Activated CD8-positive, alpha-beta memory T cell treated with anti-CD3 and anti-CD28 coated beads for 36 hours (primary cell): ENCODE results near the gene AFF3. TPM values are rescaled to one million over a fixed set of nuclear protein-coding genes. Genes with fewer than 3 reads are reported as not detected.
"Not testable (repeated sequence)": the region's sequence is repeated elsewhere in the genome, so short reads cannot be mapped to it uniquely, and the experiment has no call there.

Experiments
- CTCF ChIA-PET: fragments of 350-600 bp; sonication (Branson Sonifier 250); formaldehyde crosslinking; loops from one replicate; lab custom pipeline; 2021; ENCODE audit warnings: antibody characterized with exemption; lab: Charles Lee
- POLR2A ChIA-PET: fragments of 350-600 bp; sonication (Branson Sonifier 250); formaldehyde crosslinking; loops from one replicate; lab custom pipeline; 2021; ENCODE audit warnings: antibody characterized with exemption; lab: Charles Lee
- total RNA-seq, 2 experiments: library from RNA; stranded (reverse); gene quantifications; one replicate each; pipeline ENCODE4 v1.2.3, GENCODE V29; 2021

Gene AFF3
- total RNA-seq, 2 experiments from 2014 or later: 0.71 to 1.1 TPM

DNA sequence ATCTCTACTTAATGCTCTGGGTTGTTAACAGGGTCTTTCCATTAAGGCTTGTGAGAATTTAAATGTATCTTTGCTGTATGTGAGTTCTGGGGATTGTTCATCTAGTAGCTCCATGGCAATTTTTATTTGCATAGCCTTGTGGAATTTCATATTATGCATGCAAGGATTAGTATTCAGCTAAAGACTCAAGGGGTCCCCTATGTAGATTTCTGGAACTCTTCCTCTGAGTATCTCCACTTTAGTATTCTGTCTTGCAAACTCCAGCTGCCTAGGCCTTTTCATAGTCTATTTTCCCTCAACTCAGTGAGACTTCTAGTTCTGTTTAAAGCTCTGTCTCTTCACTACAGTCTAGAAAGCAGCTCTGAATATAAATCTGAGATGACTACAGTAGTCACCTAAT lies 348.0 kb downstream of the AFF3 start:
- POLR2A ChIA-PET: no interaction called here
- CTCF ChIA-PET: no interaction called here

DNA sequence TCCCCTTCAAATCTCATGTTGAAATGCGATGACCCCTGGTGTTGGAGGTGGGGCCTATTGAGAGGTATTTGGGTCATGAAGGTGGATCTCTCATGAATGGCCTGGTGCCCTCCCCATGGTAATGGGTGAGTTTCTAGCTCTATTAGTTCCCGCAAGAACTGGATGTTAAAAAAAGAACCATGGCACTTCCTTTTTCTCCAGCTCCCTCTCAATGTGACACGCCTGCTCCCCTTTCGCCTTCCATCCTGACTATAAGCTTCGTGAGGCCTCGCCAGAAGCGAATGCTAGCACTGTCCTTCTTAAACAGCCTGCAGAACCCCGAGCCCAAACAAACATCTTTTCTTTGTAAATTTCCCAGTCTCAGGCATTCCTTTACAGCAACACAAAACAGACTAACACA lies 349.4 kb downstream of the AFF3 start:
- ChIA-PET CTCF (no interaction called here), POLR2A (no interaction called here)

DNA sequence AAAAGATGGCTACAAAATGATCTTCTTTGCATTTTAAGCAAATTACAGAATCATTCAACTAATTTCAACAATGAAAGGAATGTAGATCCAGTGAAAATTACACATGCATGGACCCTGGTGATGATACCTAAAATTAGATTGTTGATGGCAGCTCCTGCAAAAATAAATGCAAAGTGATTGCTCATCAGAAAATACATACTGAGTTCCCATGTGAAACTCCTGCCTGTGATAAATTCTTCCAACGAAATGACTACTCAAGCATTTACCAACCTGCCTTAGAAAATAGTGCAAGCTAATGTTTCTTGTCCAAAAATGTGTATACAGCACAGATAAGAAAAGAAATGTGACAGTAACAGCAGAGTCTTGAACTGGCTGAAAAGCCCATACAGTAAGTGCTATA lies 352.5 kb downstream of the AFF3 start:
- ChIA-PET CTCF (no interaction called here), POLR2A (no interaction called here)

DNA sequence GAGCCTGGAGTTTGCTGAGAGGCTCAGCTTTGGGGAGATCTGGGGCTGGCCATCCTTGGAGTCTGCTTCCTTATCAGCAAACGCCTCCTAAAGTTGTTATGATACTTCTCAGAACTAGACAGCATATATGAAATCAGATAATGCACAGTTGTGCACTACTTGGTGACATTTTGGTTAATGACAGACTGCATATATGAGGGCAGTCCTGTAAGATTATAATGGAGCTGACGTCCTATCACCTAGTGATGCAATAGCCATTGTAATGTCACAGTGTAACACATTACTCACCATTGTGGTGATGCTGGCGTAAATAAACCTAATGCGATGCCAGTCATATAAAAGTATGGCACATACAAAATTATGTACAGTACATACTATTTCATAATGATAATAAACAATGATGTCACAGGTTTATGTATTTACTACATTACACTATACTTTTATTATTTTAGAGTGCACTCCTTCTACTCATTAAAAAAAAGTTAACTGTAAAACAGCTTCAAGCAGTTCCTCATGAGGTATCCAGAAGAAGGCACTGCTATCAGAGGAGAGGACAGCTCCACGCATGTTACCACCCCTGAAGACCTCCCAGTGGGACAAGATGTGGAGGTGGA lies 354.5 kb downstream of the AFF3 start:
- CTCF ChIA-PET: no interaction called here
- POLR2A ChIA-PET: no interaction called here

DNA sequence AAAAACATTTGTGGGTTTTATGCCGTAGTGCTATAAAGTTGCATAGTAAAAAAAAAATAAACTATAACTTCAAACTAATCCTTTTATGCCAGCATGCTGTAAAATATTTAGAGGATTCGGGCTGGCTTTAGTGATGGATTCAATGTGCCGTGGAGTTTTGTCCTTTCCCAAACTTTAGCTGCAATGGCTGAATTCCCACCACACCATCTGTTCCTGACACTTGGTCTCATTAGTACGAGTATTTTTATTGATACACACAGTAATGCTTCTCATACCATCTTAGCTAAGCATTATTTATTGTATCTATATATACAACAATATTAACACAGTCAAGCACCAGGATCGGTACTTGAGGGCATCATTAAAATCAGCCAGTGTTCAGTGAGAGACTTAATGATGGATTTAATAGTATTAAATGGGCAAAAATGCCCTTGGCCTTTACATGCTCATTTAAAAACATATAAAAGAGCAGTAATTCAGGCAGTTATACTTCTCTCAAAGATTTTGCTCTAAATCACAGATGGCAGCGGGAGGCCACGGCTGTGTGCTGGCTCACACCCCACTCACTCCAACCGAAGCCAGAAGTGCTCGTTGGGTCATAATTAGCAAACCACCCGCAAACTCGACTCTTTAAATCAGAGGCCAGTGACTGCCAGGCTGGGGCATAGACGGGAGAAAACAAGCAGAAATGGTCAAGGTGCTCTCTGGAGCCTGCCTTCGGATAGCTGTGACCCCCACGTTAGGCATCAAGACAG lies 355.6 kb downstream of the AFF3 start:
- CTCF ChIA-PET: no interaction called here
- POLR2A ChIA-PET: no interaction called here

DNA sequence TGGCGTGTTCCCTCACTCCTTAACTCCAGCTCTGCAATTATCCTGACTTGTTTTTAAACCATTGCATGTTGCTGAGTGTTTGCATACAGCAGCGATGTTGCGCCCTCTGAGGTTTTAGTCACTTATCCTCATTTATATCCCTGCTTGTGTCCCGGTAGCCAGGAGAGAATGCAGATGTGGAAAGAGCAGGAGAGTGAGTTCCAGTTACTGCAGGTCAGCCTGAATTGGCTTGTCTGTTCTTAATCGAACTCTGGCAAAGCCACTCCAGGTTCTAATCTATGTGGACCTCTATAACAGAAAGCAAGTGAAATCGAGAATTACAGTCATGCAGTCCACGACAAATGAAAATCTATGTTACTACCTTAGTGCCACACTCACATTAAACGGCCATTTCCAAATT lies 357.4 kb downstream of the AFF3 start:
- POLR2A ChIA-PET: no interaction called here
- CTCF ChIA-PET: no interaction called here

DNA sequence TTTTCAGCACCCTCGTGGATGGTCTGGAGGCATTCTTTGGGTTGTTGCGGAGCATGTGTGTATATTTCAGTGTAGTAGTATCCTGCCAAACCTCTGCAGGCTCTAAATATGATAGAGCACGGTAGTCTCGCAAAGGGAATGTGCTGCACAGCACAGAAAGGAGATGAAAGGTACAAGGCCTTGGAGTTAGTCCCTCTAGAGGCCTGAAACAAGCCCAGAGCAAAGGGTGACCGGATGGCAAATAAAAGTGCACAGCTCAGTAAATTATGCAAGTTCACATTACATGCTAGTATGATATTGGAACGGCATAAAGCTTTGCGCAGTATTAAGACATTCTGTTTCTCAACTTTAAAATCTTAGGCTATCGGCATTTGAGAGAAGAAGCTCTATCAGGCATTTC lies 358.1 kb downstream of the AFF3 start:
- POLR2A ChIA-PET: no interaction called here
- CTCF ChIA-PET: no interaction called here

DNA sequence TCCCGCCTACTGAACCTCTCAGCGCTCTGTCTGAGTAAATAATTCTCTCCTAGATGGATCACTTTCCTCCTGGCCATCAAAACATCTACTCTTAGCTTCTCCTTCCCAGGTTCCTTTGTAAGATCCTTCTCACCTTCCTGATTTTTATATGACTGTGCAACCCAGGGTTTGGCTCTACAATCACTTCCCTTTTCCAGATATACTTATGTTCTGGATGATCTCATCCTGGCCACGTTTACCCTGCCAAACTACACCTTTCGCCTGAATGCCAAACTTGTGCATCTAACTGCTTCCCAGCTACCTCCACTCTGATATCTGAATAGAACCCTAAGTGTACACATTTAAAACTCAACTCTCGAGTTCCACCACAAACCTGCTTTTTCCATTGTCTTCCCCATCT lies 362.1 kb downstream of the AFF3 start:
- CTCF ChIA-PET: no interaction called here

DNA sequence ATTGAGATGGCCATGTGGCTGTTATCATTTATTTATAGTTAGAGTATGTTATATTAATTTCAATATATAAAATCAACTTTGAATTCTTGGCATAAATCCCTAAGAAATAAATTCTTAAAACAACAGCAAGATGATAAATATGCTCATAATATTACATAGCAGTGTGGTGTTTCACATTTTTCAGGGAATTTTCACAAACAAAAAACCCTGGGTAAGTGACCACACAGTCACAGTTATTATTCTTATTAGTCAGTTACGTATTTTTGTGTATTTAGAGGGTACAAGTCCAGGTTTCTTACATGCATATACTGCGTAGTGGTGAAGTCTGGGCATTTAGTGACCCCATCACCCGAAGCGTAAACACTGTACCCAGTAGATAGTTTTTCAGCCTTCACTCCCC lies 363.1 kb downstream of the AFF3 start:
- CTCF ChIA-PET: no interaction called here
- POLR2A ChIA-PET: no interaction called here

More for the DNA sequence above, 362.1 kb downstream of the AFF3 start:
- POLR2A ChIA-PET: no interaction called here

DNA sequence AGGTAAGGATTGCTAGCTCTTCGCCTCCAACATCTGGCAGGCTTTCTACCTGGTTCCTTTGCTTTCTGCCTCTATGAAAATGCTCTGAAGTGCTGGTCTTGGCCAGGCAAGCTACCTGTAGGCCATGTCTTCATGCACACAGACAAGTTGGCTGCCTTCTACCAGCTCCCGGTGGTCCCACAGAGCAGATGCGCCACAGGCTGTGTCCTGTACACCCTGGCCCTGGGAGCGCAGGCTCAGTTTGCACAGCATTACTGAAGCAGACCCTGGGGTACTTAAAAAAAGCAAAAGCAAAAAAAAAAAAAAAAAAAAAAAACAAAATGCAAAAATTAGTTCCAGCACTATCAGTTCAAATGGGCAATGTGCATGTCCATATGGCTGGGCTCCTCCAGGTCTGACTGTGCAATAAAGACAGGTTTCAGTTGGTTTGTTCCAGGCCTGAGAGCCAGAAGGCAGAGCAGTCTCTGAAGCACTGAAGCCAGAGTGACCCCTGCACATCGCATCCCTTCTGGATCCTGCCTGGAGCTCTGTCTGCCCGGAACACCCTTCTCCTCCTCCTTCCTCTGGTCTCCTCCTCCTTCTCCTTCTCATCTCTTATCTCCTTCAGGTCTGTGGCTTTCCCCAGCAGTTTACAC lies 364.6 kb downstream of the AFF3 start:
- CTCF ChIA-PET: interaction anchor here (0.7 kb wide), 1 partner anchor 83 kb away, joined by 5 read pairs; no protein-coding TSS in a partner anchor

DNA sequence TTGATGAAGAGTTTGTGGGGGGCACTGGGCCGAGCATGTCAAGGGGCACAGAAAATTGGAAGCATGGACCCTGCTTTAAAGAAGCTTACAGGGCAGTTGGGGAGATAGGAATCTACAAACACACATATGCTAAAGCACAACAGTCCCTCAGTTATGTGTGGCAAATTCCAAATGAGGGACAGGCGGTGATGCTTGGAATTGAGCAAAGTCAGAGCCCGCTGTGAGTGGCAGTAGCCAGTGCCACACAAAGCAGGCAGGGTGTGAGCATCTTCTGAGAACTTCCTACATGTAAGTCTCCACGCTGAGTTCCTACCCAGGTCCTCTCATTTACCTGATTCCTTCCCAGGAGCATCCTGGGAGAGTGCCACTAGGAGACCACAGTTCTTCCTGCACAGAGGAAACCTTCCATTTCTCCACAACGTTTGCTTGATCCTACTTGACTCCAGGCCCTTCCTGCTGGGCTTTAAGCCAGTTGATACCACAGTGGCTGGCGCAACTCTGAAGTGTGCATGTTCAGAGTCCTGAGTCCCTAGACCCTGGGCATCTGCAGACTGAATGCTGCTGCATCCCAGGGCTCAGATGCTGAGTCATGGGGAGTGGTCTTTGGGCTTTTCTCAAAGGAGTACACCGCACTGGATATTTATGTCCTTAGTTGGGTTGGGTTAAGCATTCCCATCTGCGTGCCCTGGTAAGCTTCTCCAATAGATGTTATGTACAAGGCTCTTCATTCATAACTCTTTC lies 365.3 kb downstream of the AFF3 start:
- POLR2A ChIA-PET: no interaction called here
- CTCF ChIA-PET: no interaction called here

More for the DNA sequence above, 364.6 kb downstream of the AFF3 start:
- POLR2A ChIA-PET: no interaction called here

DNA sequence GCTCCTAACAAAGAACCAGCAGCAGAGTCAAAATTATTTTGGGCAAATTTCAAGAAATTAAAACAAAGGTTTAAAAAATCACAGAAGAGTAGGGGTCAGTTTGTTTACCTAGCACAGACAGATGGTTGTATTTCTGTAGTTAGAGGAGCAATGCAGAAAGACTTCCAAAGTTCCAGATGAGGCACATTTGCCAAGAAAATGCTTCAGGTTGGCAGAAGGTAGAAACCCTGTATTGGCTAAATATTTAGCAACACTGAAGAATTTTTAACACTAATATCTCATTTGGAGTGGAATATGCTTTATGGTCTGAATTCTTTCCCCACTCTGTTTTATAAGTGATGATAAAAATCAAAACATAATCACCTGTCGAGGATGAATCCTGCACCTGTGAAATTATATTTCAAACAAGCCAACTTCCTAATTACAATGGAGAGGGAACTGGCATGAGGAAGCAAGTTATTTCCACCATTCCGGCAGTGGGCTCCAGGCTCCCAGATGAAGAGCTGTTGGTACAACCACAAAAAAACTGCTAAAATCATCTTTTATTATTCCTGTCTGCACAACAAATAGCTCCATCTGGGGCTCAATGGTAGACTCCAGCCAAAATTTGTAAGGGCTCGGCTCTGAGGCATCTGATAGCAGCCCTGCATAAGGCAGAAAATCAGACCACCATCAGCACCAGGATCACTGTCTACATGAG lies 366.0 kb downstream of the AFF3 start:
- POLR2A ChIA-PET: no interaction called here
- CTCF ChIA-PET: no interaction called here

DNA sequence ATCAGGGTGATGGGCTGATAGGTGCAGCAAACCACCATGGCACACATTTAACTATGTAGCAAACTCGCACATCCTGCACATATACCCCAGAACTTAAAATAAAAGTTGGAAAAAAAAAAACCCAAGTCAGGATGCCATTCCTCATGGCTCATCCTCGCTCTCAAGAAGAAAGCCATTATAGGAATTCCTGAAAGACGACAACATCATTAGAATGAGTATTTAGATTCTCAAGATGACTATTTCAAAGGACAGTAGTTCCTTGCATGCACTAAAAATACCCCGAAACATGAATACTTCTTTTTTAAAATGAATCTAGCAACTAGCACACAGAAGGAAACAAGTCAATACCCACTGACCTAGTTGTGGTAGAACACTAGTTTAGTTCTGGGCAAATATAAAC lies 366.8 kb downstream of the AFF3 start:
- POLR2A ChIA-PET: no interaction called here
- CTCF ChIA-PET: no interaction called here

DNA sequence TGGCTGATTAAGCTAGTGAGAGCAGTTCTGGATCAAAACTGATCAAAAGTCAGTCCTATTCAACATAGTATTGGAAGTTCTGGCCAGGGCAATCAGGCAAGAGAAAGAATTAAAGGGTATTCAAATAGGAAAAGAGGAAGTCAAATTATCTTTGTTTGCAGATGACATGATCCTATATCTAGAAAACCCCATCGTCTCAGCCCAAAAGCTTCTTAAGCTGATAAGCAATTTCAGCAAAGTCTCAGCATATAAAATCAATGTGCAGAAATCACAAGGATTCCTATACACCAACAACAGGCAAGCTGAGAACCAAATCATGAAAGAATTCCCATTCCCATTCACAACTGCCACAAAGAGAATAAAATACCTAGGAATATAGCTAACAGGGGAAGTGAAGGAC lies 368.7 kb downstream of the AFF3 start:
- CTCF ChIA-PET, POLR2A ChIA-PET: not testable (repeated sequence)

DNA sequence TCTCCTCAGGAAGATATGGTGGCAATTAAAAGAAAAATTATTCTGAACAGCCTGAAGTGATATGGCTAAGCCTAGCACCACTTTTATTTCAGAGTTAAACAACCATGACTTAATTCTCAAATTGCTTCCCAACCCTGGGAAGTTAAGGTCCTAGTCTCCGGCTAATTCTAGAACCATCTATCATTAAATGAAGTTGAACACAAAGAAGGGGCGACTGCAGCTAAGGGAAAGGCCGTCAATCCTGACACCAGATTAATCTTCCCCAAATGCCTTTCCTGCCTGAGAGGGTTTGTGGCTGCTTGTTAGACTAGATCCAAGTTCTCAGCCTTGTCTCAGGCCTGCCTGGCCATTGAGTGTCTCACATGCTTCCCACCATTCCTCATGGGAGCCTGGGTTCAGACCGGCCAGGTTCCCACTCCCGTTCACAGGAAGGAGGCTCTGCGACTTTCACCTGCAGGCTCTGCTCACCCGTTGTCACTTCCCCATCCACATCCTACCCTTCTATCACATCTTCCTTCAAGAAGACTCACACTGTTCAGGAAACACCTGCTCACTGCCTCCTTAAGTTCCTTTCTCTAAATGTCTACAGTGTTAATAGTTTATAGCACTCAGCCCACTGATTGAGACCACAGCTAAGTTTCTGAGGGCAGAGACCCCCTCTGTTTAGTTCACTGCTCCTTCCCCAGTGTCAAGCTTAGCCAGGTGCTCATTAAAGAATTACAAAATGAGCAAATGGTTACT lies 369.6 kb downstream of the AFF3 start:
- ChIA-PET POLR2A (no interaction called here), CTCF (no interaction called here)

DNA sequence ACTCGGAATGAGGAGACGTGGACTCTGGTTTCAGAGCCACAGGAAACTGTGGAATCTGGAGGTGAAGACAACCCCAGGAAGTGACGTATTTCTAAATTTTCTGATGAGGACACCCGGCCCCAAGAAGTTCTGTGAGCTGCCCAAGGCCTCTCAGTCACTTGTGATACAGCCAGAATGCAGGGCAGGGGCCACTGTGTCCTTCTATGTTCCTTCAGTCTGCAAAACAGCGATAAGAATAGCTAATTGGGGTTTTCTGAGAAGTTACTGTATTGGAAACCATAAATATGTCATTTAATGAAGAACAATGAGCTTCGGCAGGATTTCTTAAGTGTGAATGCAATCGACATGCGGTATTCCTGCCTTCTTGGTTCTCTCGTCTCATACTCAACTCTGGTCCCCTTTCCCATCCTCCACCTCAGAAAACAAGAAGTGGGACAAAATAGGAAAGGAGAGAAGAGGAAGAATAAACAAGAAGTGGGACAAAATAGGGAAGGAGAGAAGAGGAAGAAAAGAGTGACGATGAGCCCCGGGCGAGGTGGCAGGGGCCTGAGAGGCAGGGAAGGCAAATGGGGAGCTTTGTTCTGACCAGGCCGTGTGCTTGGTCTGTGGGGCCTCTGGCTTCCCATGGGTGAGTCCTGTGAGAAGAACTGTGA lies 370.6 kb downstream of the AFF3 start:
- ChIA-PET CTCF (no interaction called here), POLR2A (no interaction called here)

DNA sequence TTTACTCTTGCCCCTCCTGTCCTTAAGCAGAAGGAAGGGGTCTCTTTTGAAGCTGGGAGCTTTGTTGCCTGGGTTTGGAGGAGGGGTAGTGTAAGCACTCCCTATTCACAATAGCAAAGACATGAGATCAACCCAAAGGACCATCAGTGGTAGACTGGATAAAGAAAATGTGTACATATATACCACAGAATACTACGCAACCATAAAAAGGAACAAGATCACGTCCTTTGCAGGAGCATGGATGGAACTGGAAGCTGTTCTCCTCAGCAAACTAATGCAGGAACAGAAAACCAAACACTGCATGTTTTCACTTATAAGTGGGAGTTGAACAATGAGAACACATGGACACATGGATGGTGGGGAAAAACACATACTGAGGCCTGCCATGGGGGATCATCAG lies 371.5 kb downstream of the AFF3 start:
- ChIA-PET POLR2A (no interaction called here), CTCF (interaction anchor here (0.7 kb wide), 1 partner anchor 415 kb away, joined by 3 read pairs; no protein-coding TSS in a partner anchor)

DNA sequence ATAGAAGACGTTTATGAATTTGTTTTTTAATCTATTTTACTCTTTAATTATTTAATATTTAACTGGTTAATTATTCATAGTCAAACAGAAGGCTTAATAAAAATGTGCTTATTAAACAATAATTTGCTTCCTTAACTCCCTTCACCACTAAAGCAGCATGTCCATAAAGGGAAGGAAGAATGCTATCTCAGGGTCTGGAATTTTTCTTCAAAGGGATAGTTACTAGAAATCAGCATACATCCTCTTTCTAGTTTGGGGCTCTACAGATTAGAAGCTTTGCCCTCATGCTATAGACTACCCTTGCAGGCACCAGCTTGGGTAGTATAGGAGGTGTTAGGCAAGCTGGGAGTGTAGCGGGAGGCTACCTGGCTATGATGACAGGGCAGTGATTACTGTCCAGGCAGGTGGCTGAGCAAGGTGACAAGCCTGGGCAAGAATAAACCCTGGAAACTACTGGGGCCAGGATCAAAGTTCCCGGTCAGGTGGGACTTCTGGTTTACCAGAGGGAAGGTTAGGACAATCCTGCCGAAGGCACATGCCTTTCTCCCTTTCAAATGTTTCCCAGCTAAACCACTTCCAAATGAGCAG lies 376.6 kb downstream of the AFF3 start:
- CTCF ChIA-PET: no interaction called here
- POLR2A ChIA-PET: no interaction called here
